Brain microvascular endothelial cell (primary cell): ENCODE results near the gene WASHC4.

Experiments used
- DNase-seq: peaks from one replicate; pipeline ENCODE4 v3.0.0-alpha.2; 2020
- H3K27ac ChIP-seq: fragments of 250-450 bp; sonication (Bioruptor Pico); 2 replicates; pipeline ENCODE4 v1.5.1; 2020; ENCODE audit warnings: mild to moderate bottlenecking, moderate library complexity
- H3K27me3 ChIP-seq: fragments of 250-450 bp; sonication (Bioruptor Pico); replicated peaks from 2 replicates; pipeline ENCODE4 v1.5.1; 2020; ENCODE audit warnings: mild to moderate bottlenecking
- H3K36me3 ChIP-seq: fragments of 250-450 bp; sonication (Bioruptor Pico); replicated peaks from 2 replicates; pipeline ENCODE4 v1.5.1; 2020; ENCODE audit warnings: mild to moderate bottlenecking
- H3K4me3 ChIP-seq: 2 replicates; pipeline ENCODE4 v1.5.1; 2011; ENCODE audit warnings: low read depth, mild to moderate bottlenecking, control low read depth, low read length, moderate library complexity
- CTCF ChIP-seq: IDR thresholded peaks from 2 replicates; pipeline ENCODE4 v1.5.1; 2011; ENCODE audit warnings: low read depth, mild to moderate bottlenecking, moderate library complexity, low read length, control low read depth, inconsistent platforms; ENCODE audit errors: missing control alignments
- in situ Hi-C: cut with HindIII; loops from 2 replicates; pipeline ENCODE4 v1.10.0; 2017; ENCODE audit warnings: low sequenced_read_pairs, low pct_ligation_motif_present

WASHC4 gene

GRCh38 chr12:105201299-105201698 is 93.8 kb downstream of the WASHC4 start:
- no peak overlapping the region for H3K4me3 ChIP-seq
- peaks cover 47% of the 10 kb centered on the region for H3K36me3 ChIP-seq
- DNase-seq, result no peak
- H3K27ac ChIP-seq, result no peak overlapping the region
- H3K27me3 ChIP-seq, result no peaks in the 10 kb centered on the region
- no peak for TF ChIP-seq CTCF
- in situ Hi-C loops, result no loop called here

GRCh38 chr12:105202202-105202601 is 94.7 kb downstream of the WASHC4 start:
- DNase-seq, result no peak
- in situ Hi-C loops, result no loop called here
- Histone ChIP-seq H3K36me3 (peaks cover 47% of the 10 kb centered on the region), H3K27ac (no peak overlapping the region), H3K4me3 (no peak overlapping the region), H3K27me3 (no peaks in the 10 kb centered on the region)
- no peak for TF ChIP-seq CTCF

- no peak for TF ChIP-seq CTCF
- H3K36me3 ChIP-seq, result peaks cover 37% of the 10 kb centered on the region
- no peak overlapping the region for H3K27ac ChIP-seq
- H3K4me3 ChIP-seq, result no peak overlapping the region
- H3K27me3 ChIP-seq, result no peaks in the 10 kb centered on the region
- no peak for DNase-seq
- in situ Hi-C loops, result no loop called here
Measured at GRCh38 chr12:105204127-105204526, 96.6 kb downstream of the WASHC4 start.

GRCh38 chr12:105204916-105205315 is 97.4 kb downstream of the WASHC4 start:
- peak; percentile 48 for DNase-seq
- in situ Hi-C loops, result no loop called here
- H3K27me3 ChIP-seq, result no peaks in the 10 kb centered on the region
- no peak overlapping the region for H3K4me3 ChIP-seq
- TF ChIP-seq CTCF, result no peak
- peaks cover 34% of the 10 kb centered on the region for H3K36me3 ChIP-seq
- no peak overlapping the region for H3K27ac ChIP-seq

- TF ChIP-seq CTCF, result no peak
- Histone ChIP-seq H3K27me3 (no peaks in the 10 kb centered on the region), H3K36me3 (peaks cover 30% of the 10 kb centered on the region), H3K4me3 (no peak overlapping the region), H3K27ac (no peak overlapping the region)
- in situ Hi-C loops, result no loop called here
- DNase-seq, result no peak
Measured at GRCh38 chr12:105205322-105206048, 98.0 kb downstream of the WASHC4 start.
